MM.1S (cell line): ENCODE data around the gene TRAPPC14.
A peak's percentile ranks its signal among the peaks of the same experiment; 100 is the strongest.

Experiments used
- DNase-seq: peaks from one replicate; pipeline ENCODE4 v3.0.0-alpha.2; 2015
- H2AFZ ChIP-seq: fragments of 300-600 bp; sonication (generic); 2 replicates; pipeline ENCODE4 v1.6.0; 2016; ENCODE audit warnings: antibody characterized with exemption, low read length
- H3F3A ChIP-seq: fragments of 300-600 bp; sonication (generic); 2 replicates; pipeline ENCODE4 v1.6.1; 2016; ENCODE audit warnings: mild to moderate bottlenecking, antibody characterized with exemption, low read length, moderate library complexity, mixed read lengths; ENCODE audit not compliant: insufficient read depth
- H3K27ac ChIP-seq: fragments of 300-600 bp; sonication (generic); 2 replicates; pipeline ENCODE4 v1.5.1; 2016; ENCODE audit warnings: mild to moderate bottlenecking, low read length
- H3K27me3 ChIP-seq: fragments of 300-600 bp; sonication (generic); replicated peaks from 2 replicates; pipeline ENCODE4 v1.6.0; 2016; ENCODE audit warnings: low read length; ENCODE audit not compliant: insufficient read depth
- H3K36me3 ChIP-seq: fragments of 300-600 bp; sonication (generic); replicated peaks from 2 replicates; pipeline ENCODE4 v1.6.1; 2016; ENCODE audit warnings: mild to moderate bottlenecking, low read length, mixed read lengths; ENCODE audit not compliant: insufficient read depth
- H3K4me1 ChIP-seq: fragments of 300-600 bp; sonication (generic); 2 replicates; pipeline ENCODE4 v1.6.1; 2016; ENCODE audit warnings: low read length, mixed read lengths
- H3K4me2 ChIP-seq: fragments of 300-600 bp; sonication (generic); 2 replicates; pipeline ENCODE4 v1.6.0; 2016; ENCODE audit warnings: low read depth, low read length
- H3K4me3 ChIP-seq: fragments of 300-600 bp; sonication (generic); 2 replicates; pipeline ENCODE4 v1.5.1; 2016; ENCODE audit warnings: low read length, mixed read lengths
- H3K79me2 ChIP-seq: fragments of 300-600 bp; sonication (generic); 2 replicates; pipeline ENCODE4 v1.6.1; 2016; ENCODE audit warnings: mixed run types, low read length, mixed read lengths
- H3K9ac ChIP-seq: fragments of 300-600 bp; sonication (generic); 2 replicates; pipeline ENCODE4 v1.6.1; 2016; ENCODE audit warnings: low read length, mixed read lengths
- H3K9me2 ChIP-seq: fragments of 300-600 bp; sonication (generic); replicated peaks from 2 replicates; pipeline ENCODE4 v1.6.1; 2016; ENCODE audit warnings: mild to moderate bottlenecking, low read length, mixed read lengths; ENCODE audit not compliant: insufficient read depth
- H3K9me3 ChIP-seq: fragments of 300-600 bp; sonication (generic); replicated peaks from 2 replicates; pipeline ENCODE4 v1.6.1; 2016; ENCODE audit warnings: mild to moderate bottlenecking, low read length, mixed read lengths; ENCODE audit not compliant: insufficient read depth
- H4K20me1 ChIP-seq: fragments of 300-600 bp; sonication (generic); 2 replicates; pipeline ENCODE4 v1.6.1; 2016; ENCODE audit warnings: mild to moderate bottlenecking, low read length, moderate library complexity, mixed read lengths; ENCODE audit not compliant: insufficient read depth
- EZH2 ChIP-seq: fragments of 300-600 bp; sonication (generic); optimal IDR thresholded peaks from 2 replicates; pipeline ENCODE3; 2017; ENCODE audit warnings: low read depth, mild to moderate bottlenecking, antibody characterized with exemption, low read length, mixed read lengths
- EZH2phosphoT487 ChIP-seq: fragments of 300-600 bp; sonication (generic); IDR thresholded peaks from 2 replicates; pipeline ENCODE4 v1.6.1; 2018; ENCODE audit warnings: antibody characterized with exemption, low read length
- TF ChIP-seq, protein P1 (sequence below): fragments of 300-600 bp; sonication (generic); IDR thresholded peaks from 2 replicates; pipeline ENCODE4 v1.5.1; 2016; ENCODE audit warnings: antibody characterized with exemption, low read length, mixed read lengths

The TRAPPC14 gene

DNA sequence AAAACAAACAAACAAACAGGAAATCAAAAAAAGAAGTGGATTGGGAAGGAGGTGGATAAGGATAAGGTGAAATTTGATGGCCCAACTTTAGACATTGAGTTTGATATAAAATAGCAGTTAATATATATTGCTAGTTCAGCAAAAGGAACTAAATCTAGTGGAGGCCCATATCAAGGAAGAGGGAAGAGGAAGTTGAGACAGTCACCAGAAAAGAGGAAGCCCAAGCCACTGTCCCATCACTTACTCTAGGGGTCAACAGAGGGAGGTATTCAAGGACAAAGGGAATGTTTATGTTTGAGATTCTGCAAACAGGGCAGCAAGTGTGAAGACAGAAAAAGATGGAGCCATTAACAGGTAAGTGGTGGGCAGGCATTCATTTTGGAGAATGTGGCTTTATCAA lies 6.1 kb downstream of the TRAPPC14 start:
- H3K9me3 ChIP-seq = no peaks in the 10 kb centered on the region
- no peak overlapping the region for H3K4me3 ChIP-seq
- no peak overlapping the region for H2AFZ ChIP-seq
- no peaks in the 10 kb centered on the region for H3K36me3 ChIP-seq
- H3K4me1 ChIP-seq = peaks cover 14% of the 10 kb centered on the region
- TF ChIP-seq EZH2phosphoT487 (no peak), EZH2 (no peak)
- TF ChIP-seq, protein P1, sequence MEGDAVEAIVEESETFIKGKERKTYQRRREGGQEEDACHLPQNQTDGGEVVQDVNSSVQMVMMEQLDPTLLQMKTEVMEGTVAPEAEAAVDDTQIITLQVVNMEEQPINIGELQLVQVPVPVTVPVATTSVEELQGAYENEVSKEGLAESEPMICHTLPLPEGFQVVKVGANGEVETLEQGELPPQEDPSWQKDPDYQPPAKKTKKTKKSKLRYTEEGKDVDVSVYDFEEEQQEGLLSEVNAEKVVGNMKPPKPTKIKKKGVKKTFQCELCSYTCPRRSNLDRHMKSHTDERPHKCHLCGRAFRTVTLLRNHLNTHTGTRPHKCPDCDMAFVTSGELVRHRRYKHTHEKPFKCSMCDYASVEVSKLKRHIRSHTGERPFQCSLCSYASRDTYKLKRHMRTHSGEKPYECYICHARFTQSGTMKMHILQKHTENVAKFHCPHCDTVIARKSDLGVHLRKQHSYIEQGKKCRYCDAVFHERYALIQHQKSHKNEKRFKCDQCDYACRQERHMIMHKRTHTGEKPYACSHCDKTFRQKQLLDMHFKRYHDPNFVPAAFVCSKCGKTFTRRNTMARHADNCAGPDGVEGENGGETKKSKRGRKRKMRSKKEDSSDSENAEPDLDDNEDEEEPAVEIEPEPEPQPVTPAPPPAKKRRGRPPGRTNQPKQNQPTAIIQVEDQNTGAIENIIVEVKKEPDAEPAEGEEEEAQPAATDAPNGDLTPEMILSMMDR = no peak
- no peak overlapping the region for H3K27ac ChIP-seq
- no peaks in the 10 kb centered on the region for H3K27me3 ChIP-seq
- peaks cover 17% of the 10 kb centered on the region for H3F3A ChIP-seq
- peaks cover 35% of the 10 kb centered on the region for H3K79me2 ChIP-seq
- H3K4me2 ChIP-seq = no peak overlapping the region
- no peak overlapping the region for H3K9ac ChIP-seq
- no peak for DNase-seq
- no peaks in the 10 kb centered on the region for H4K20me1 ChIP-seq
- no peaks in the 10 kb centered on the region for H3K9me2 ChIP-seq

DNA sequence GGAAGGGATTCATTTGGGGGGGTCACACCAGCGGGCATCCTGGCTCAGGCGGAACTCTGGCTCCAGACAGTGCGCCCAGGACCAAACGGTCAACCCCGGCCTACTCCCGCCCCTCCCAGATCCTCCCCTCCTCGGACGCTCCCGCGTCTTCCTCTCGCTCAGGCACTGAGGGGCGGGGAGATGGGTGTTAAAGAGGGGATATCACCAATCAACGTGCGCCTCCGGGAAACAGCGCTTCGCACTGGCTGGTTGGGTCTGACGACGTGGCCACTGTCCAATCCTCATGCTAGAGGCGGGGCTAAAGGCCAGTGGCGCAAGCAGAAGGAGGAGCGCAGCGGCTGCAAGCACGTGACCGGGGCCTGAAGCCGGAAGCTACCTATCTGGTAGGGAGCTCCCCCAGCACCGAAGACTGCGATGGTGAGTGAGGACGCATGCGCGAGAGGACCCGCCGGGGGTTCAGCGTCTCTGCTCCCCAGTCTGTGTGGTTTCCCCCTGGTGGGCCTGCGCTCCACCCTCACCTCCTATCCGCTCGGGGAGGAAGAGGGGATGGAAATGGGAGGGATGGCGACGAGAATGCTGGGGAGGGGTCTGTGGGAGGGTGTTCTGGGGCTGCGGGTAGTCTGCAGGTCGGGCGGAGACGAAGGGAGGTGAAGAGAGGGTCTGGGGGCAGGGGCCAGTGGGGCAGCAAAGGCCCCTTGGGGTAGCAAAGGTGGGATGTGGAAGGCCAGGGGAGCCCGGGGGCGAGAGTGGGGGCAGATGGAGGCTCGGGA lies 9.8 kb downstream of the TRAPPC14 start, which contains the start of gene LAMTOR4:
Gene LAMTOR4 (plus strand): TSS at position 360 of the 770 bp plus-strand sequence. CDS start 55 bp downstream, at position 415.
- H3K4me3 ChIP-seq = peak within 1 kb of the TSS; percentile 85
- H3K4me1 ChIP-seq = peaks cover 10% of the 10 kb centered on the region
- H2AFZ ChIP-seq = peak within 1 kb of the TSS; percentile 88
- H4K20me1 ChIP-seq = no peaks in the 10 kb centered on the region
- H3K27me3 ChIP-seq = no peaks in the 10 kb centered on the region
- DNase-seq = peak; percentile 99
- TF ChIP-seq EZH2phosphoT487 (no peak), EZH2 (no peak)
- TF ChIP-seq, protein P1 = no peak
- H3K4me2 ChIP-seq = peak within 1 kb of the TSS; percentile 93
- peaks cover 17% of the 10 kb centered on the region; the same call in 1 of the 2 replicates for H3F3A ChIP-seq
- H3K27ac ChIP-seq = peak within 1 kb of the TSS; percentile 51; the same call in 1 of the 2 replicates
- H3K36me3 ChIP-seq = no peaks in the 10 kb centered on the region
- H3K79me2 ChIP-seq = peaks cover 19% of the 10 kb centered on the region
- H3K9ac ChIP-seq = peak within 1 kb of the TSS; percentile 89
- H3K9me3 ChIP-seq = no peaks in the 10 kb centered on the region
- no peaks in the 10 kb centered on the region for H3K9me2 ChIP-seq

- Histone ChIP-seq H3K4me1 (peaks cover 10% of the 10 kb centered on the region), H3K4me3 (peak overlapping the region; percentile 54), H3K27me3 (no peaks in the 10 kb centered on the region), H3K9me3 (no peaks in the 10 kb centered on the region), H3F3A (peaks cover 17% of the 10 kb centered on the region; the same call in 1 of the 2 replicates), H3K9me2 (no peaks in the 10 kb centered on the region), H3K36me3 (no peaks in the 10 kb centered on the region), H3K27ac (peak overlapping the region; percentile 6; the same call in 1 of the 2 replicates), H3K9ac (peak overlapping the region; percentile 30; the same call in 1 of the 2 replicates), H2AFZ (peak overlapping the region; percentile 81), H3K79me2 (peaks cover 18% of the 10 kb centered on the region), H4K20me1 (no peaks in the 10 kb centered on the region), H3K4me2 (peak overlapping the region; percentile 73)
- TF ChIP-seq, protein P1 = no peak
- TF ChIP-seq EZH2 = no peak
- no peak for TF ChIP-seq EZH2phosphoT487
- no peak for DNase-seq
These were observed 10.3 kb downstream of the TRAPPC14 start for GRCh38 chr7:100148225-100148558.
